GM12878 (cell line): ENCODE results near the gene CREB3. TPM values are rescaled to one million over a fixed set of nuclear protein-coding genes. Genes with fewer than 3 reads are reported as not detected.

ENCODE experiments used
- ATAC-seq: fragments of 200-7000 bp; cut with Tn5 transposase; 3 replicates; pipeline ENCODE4 v1.9.1; 2020; ENCODE audit warnings: mild to moderate bottlenecking, moderate library complexity
- BruUV-seq: library from RNA; stranded (reverse); fragments of 400-500 nt; replicated peaks from 2 replicates; lab custom pipeline; 2021; lab: Mats Ljungman, UMichigan
- CTCF ChIA-PET: fragments of 300-600 bp; sonication (Branson Sonifier 250); formaldehyde crosslinking; extraction: SDS; loops from one replicate; lab custom pipeline; 2021; ENCODE audit warnings: inconsistent platforms; lab: Yijun Ruan, JAX
- POLR2A ChIA-PET: fragments of 350-600 bp; formaldehyde crosslinking; extraction: SDS; loops from one replicate; lab custom pipeline; 2021; ENCODE audit warnings: inconsistent platforms; lab: Charles Lee
- RAD21 ChIA-PET: fragments of 300-600 bp; sonication (Branson Sonifier 250); formaldehyde crosslinking; loops from one replicate; lab custom pipeline; 2023; ENCODE audit warnings: antibody characterized with exemption; ENCODE audit not compliant: unreplicated experiment; lab: Charles Lee
- SMC1A ChIA-PET: fragments of 300-600 bp; sonication (Branson Sonifier 250); formaldehyde crosslinking; loops from one replicate; lab custom pipeline; 2023; ENCODE audit not compliant: unreplicated experiment, uncharacterized antibody; lab: Charles Lee
- DNase-seq: peaks from one replicate; pipeline ENCODE4 v3.0.0-alpha.2; 2011; ENCODE audit warnings: low read depth, low spot score
- FAIRE-seq: peaks from 3 replicates; lab custom pipeline; 2011; peaks lifted over from hg19 to GRCh38; lab: Jason Lieb, UNC
- H2AFZ ChIP-seq: 2 replicates; pipeline ENCODE4 v1.6.0; 2011; ENCODE audit warnings: low read depth, low read length, control low read depth; ENCODE audit not compliant: control insufficient read depth
- H3K27ac ChIP-seq: 2 replicates; pipeline ENCODE4 v1.5.1; 2011; ENCODE audit warnings: control low read depth; ENCODE audit not compliant: control insufficient read depth, insufficient read depth
- H3K27me3 ChIP-seq, 2 experiments: replicated peaks in 1 of 2; 2 replicates each; pipeline versions ENCODE4 v1.6.0 to v1.6.1; 2011; ENCODE audit warnings: low read length in 1 of 2; ENCODE audit not compliant: control insufficient read depth in 2 of 2, insufficient read depth in 2 of 2
- H3K36me3 ChIP-seq, 2 experiments: 2 replicates each; pipeline ENCODE4 v1.5.1; 2011; ENCODE audit warnings: low read length in 1 of 2; ENCODE audit not compliant: control insufficient read depth in 2 of 2, insufficient read depth in 2 of 2
- H3K4me1 ChIP-seq: 2 replicates; pipeline ENCODE4 v1.6.1; 2011; ENCODE audit warnings: mild to moderate bottlenecking, low read length, moderate library complexity, mixed read lengths; ENCODE audit not compliant: control insufficient read depth, insufficient read depth
- H3K4me2 ChIP-seq: 2 replicates; pipeline ENCODE4 v1.6.0; 2011; ENCODE audit warnings: control low read depth; ENCODE audit not compliant: control insufficient read depth, insufficient read depth
- H3K4me3 ChIP-seq: fragments of 200-600 bp; sonication (generic); 2 replicates; pipeline ENCODE4 v1.5.1; 2016
- H3K79me2 ChIP-seq: 2 replicates; pipeline ENCODE4 v1.6.0; 2011; ENCODE audit warnings: low read length; ENCODE audit not compliant: control insufficient read depth, insufficient read depth
- H3K9ac ChIP-seq: 2 replicates; pipeline ENCODE4 v1.8.0; 2011; ENCODE audit warnings: low read length, control low read depth, mixed read lengths; ENCODE audit not compliant: control insufficient read depth, insufficient read depth
- H3K9me3 ChIP-seq: replicated peaks from 3 replicates; pipeline ENCODE4 v1.5.1; 2011; ENCODE audit warnings: mild to moderate bottlenecking, low read length; ENCODE audit not compliant: control insufficient read depth, insufficient read depth
- H4K20me1 ChIP-seq: 2 replicates; pipeline ENCODE4 v1.6.0; 2011; ENCODE audit not compliant: control insufficient read depth, insufficient read depth
- ATF7 ChIP-seq: fragments of 450-650 bp; IDR thresholded peaks from 2 replicates; pipeline ENCODE4 v1.6.1; 2016; ENCODE audit warnings: low read depth, mild to moderate bottlenecking
- BMI1 ChIP-seq: fragments of 450-650 bp; IDR thresholded peaks from 2 replicates; pipeline ENCODE4 v1.6.1; 2016; ENCODE audit warnings: mild to moderate bottlenecking, moderate library complexity, borderline replicate concordance
- E4F1 ChIP-seq: fragments of 450-650 bp; IDR thresholded peaks from 2 replicates; pipeline ENCODE4 v1.6.1; 2018; ENCODE audit warnings: borderline replicate concordance, mild to moderate bottlenecking; ENCODE audit not compliant: partially characterized antibody
- ESRRA ChIP-seq: IDR thresholded peaks from 2 replicates; pipeline ENCODE4 v1.6.1; 2012; ENCODE audit warnings: mild to moderate bottlenecking, low read length, improper control_type of control experiment
- FOXM1 ChIP-seq: IDR thresholded peaks from 2 replicates; pipeline ENCODE4 v1.6.1; 2012; ENCODE audit warnings: low read depth, mild to moderate bottlenecking, inconsistent platforms, low read length, moderate library complexity
- JUNB ChIP-seq: IDR thresholded peaks from 2 replicates; pipeline ENCODE4 v1.6.1; 2016; ENCODE audit warnings: antibody characterized with exemption, mild to moderate bottlenecking
- KLF5 ChIP-seq: fragments of 450-650 bp; IDR thresholded peaks from 2 replicates; pipeline ENCODE4 v1.6.1; 2014; ENCODE audit warnings: mild to moderate bottlenecking; ENCODE audit not compliant: partially characterized antibody
- MEF2B ChIP-seq: fragments of 450-650 bp; IDR thresholded peaks from 2 replicates; pipeline ENCODE4 v1.6.1; 2018; ENCODE audit warnings: mild to moderate bottlenecking, moderate library complexity; ENCODE audit not compliant: partially characterized antibody, poor library complexity, severe bottlenecking
- MXI1 ChIP-seq: fragments of 150-350 bp; IDR thresholded peaks from 2 replicates; pipeline ENCODE4 v1.6.1; 2011; ENCODE audit warnings: low read depth, mild to moderate bottlenecking, inconsistent platforms, low read length, improper control_type of control experiment
- NR2F1 ChIP-seq: fragments of 450-650 bp; conservative IDR thresholded peaks from 2 replicates; pipeline ENCODE4 v1.6.1; 2017; ENCODE audit warnings: mild to moderate bottlenecking
- POU2F2 ChIP-seq: IDR thresholded peaks from 3 replicates; pipeline ENCODE4 v1.6.1; 2011; ENCODE audit warnings: low read depth, mild to moderate bottlenecking, low read length, borderline replicate concordance
- SREBF2 ChIP-seq: IDR thresholded peaks from 2 replicates; pipeline ENCODE4 v1.6.1; 2012; ENCODE audit warnings: mild to moderate bottlenecking, low read length
- TCF12 ChIP-seq: IDR thresholded peaks from 2 replicates; pipeline ENCODE4 v1.6.1; 2011; ENCODE audit warnings: low read depth, mild to moderate bottlenecking, low read length
- USF2 ChIP-seq: IDR thresholded peaks from 2 replicates; pipeline ENCODE4 v1.6.1; 2011; ENCODE audit warnings: low read depth, low read length, improper control_type of control experiment, borderline replicate concordance
- YY1 ChIP-seq: IDR thresholded peaks from 2 replicates; pipeline ENCODE4 v1.6.1; 2011; ENCODE audit warnings: low read depth, mild to moderate bottlenecking, low read length
- ZBTB40 ChIP-seq: fragments of 450-650 bp; IDR thresholded peaks from 2 replicates; pipeline ENCODE4 v1.6.1; 2016; ENCODE audit warnings: mild to moderate bottlenecking, moderate library complexity, borderline replicate concordance
- WGBS: methylation state at CpG from one replicate; pipeline ENCODE4 v1.1.6; 2016; ENCODE audit warnings: low lambda C conversion rate; ENCODE audit not compliant: insufficient replicate concordance, insufficient coverage; ENCODE audit errors: missing lambda C conversion rate; 5-methylcytosine and 5-hydroxymethylcytosine counted together
- in situ Hi-C: fragments of 300-500 bp; cut with MboI; formaldehyde crosslinking; loops from 9 replicates; pipeline ENCODE4 v1.14.3; 2018; ENCODE audit warnings: mixed read lengths
- intact Hi-C: fragments of 100-400 bp; cut with micrococcal nuclease; formaldehyde crosslinking; loops from one replicate; pipeline ENCODE4 v1.14.2; 2022; ENCODE audit not compliant: unreplicated experiment
- polyA plus RNA-seq, 11 experiments: library from polyadenylated mRNA; depleted of rRNA in 4 of 11; unstranded in 6 of 11; stranded (reverse) in 5 of 11; fragments of >200 nt; fragmentation: Nextera tagmentation in 4 of 11; fragmentation: Illumina TruSeq in 1 of 11; extraction: Ambion mirVana in 4 of 11; extraction: Trizol in 1 of 11; gene quantifications; 1 replicate in 1 of 11; 2 replicates in 10 of 11; pipeline versions ENCODE4 v1.2.1 to v1.2.3, GENCODE V29; 2011 to 2016; ENCODE audit warnings: inconsistent platforms in 2 of 11, missing spikeins in 2 of 11, low read depth in 1 of 11
- total RNA-seq, 4 experiments: library from RNA; depleted of rRNA in 3 of 4; stranded (reverse); fragments of >200 nt in 3 of 4; fragmentation: Illumina TruSeq in 1 of 4; extraction: Trizol in 1 of 4; gene quantifications; 2 replicates each; pipeline versions ENCODE4 v1.2.1 to v1.2.3, GENCODE V29; 2013 to 2021

The CREB3 gene
- total and polyA plus RNA-seq, 10 of the 15 experiments (the other 5 are each of a cell fraction or from before 2014, with no cell fraction given) = 9.8 to 38.9 (median 19.8) TPM

GRCh38 chr9:35695943-35696401, 36.5 kb upstream of the CREB3 start:
- FAIRE-seq = no peak
- SMC1A ChIA-PET = interaction anchor here (0.6 to 5.1 kb wide), 26 partner anchors 8 to 186 kb away, joined by 3 to 65 read pairs (median 4); partner anchors contain the start of genes ARHGEF39, CCDC107, GBA2 and HINT2
- TF ChIP-seq BMI1 (no peak), USF2 (no peak), FOXM1 (no peak), NR2F1 (no peak), JUNB (no peak), E4F1 (no peak), SREBF2 (no peak), MEF2B (no peak), POU2F2 (no peak), ATF7 (no peak), ZBTB40 (no peak), TCF12 (no peak), MXI1 (no peak), ESRRA (no peak), KLF5 (no peak), YY1 (no peak)

More at GRCh38 chr9:35695943-35696401, 36.5 kb upstream of the CREB3 start:
- H3K27me3 ChIP-seq = no peaks in the 10 kb centered on the region
- no peak overlapping the region for H3K4me3 ChIP-seq
- no peak overlapping the region for H3K4me2 ChIP-seq
- H3K36me3 ChIP-seq = peaks cover 32 to 41% of the 10 kb centered on the region in 2 experiments
- intact Hi-C loops = loop anchor here (1.0 kb wide), 2 partner anchors 33 to 92 kb away; no protein-coding TSS in a partner anchor
- BruUV-seq = no TSS peak
- H2AFZ ChIP-seq = no peak overlapping the region
- ChIA-PET CTCF (interaction anchor here (0.8 to 15.2 kb wide), 42 partner anchors 8 to 186 kb away, joined by 3 to 227 read pairs (median 8); partner anchors contain the start of genes ARHGEF39, CA9, CCDC107 and CREB3), RAD21 (interaction anchor here (1.0 to 2.8 kb wide), 23 partner anchors 9 to 186 kb away, joined by 3 to 25 read pairs (median 5); partner anchors contain the start of genes ARHGEF39, CCDC107, CREB3 and RGP1), POLR2A (interaction anchor here (0.7 to 2.2 kb wide), 10 partner anchors 8 to 52 kb away, joined by 3 to 11 read pairs (median 6); partner anchors contain the start of genes ARHGEF39 and TLN1)
- no peak for ATAC-seq
- H3K27ac ChIP-seq = no peak overlapping the region
- H3K4me1 ChIP-seq = peaks cover 3% of the 10 kb centered on the region; the same call in 1 of the 2 replicates
- 100% methylated on average over 3 of the region's 3 CpGs for WGBS
- H3K79me2 ChIP-seq = no peaks in the 10 kb centered on the region
- DNase-seq = no peak
- H3K9ac ChIP-seq = no peak overlapping the region
- in situ Hi-C loops = no loop called here
- H4K20me1 ChIP-seq = no peaks in the 10 kb centered on the region
- no peaks in the 10 kb centered on the region for H3K9me3 ChIP-seq
